Subcutaneous preadipocyte (primary cell): ENCODE results near the gene NRIP2. TPM values are rescaled to one million over a fixed set of nuclear protein-coding genes. Genes with fewer than 3 reads are reported as not detected.

Experiments
- total RNA-seq: library from RNA; depleted of rRNA; stranded (reverse); fragments of >200 nt; gene quantifications from 2 replicates; pipeline ENCODE4 v1.2.3, GENCODE V29; 2012

NRIP2 gene, protein sequence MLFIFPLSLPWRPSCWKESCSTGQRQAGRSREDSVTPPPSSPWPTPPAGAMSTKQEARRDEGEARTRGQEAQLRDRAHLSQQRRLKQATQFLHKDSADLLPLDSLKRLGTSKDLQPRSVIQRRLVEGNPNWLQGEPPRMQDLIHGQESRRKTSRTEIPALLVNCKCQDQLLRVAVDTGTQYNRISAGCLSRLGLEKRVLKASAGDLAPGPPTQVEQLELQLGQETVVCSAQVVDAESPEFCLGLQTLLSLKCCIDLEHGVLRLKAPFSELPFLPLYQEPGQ
- total RNA-seq, result under 0.01 TPM in 1 of 2 replicates, not detected in the other

DNA sequence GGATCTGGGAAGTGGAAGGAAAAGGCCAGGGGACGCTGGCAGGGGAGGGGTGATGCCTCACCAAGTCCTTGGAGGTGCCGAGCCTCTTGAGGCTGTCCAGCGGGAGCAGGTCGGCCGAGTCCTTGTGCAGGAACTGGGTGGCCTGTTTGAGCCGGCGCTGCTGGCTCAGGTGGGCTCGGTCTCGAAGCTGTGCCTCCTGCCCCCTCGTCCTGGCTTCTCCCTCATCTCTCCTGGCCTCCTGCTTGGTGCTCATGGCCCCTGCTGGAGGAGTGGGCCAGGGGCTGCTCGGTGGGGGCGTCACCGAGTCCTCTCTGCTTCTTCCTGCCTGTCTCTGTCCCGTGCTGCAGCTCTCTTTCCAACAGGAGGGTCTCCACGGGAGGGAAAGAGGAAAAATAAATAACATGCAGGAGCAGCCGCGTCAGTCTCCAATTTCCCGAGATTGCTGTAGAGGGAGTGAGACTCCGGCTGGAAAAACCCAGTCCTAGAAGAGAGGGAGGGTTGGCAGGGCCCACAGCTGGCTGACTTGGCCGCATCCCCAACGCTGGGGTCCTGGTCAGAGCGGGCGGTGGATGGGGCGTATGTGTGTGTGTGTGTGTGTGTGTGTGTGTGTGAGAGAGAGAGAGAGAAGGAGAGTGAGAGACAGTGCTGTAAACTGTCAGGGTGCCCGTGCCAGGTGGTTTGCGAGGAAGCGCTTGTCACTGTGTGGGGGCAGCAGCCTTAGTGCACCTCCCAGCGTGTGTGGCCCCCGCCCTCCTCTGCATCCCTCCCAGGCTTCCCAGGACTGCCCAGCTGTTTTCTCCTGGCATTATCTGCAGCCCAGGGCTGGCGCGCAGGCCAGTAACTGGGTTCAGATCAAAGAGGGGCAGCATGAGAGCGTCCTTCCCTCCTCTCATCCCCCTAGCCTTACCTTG is at the start of gene NRIP2:
TSS of gene NRIP2 (minus strand) at position 455 of the 911 bp plus-strand sequence. CDS start at position 403, 52 bp downstream.

GRCh38 chr12:2877047-2877952 is 42.5 kb upstream of the NRIP2 start, which contains the start of the genes FOXM1 and RHNO1:
FOXM1 (minus strand) TSS chr12:2877174; CDS start chr12:2874478, 2,696 bp downstream.
RHNO1 (plus strand) TSS chr12:2877223; CDS start chr12:2885367, 8,144 bp downstream.

GRCh38 chr12:2857021-2857431 is 22.2 kb upstream of the NRIP2 start, which contains the start of gene TEX52:
TEX52 (minus strand) TSS chr12:2857039; CDS start chr12:2857026, 13 bp downstream.

DNA sequence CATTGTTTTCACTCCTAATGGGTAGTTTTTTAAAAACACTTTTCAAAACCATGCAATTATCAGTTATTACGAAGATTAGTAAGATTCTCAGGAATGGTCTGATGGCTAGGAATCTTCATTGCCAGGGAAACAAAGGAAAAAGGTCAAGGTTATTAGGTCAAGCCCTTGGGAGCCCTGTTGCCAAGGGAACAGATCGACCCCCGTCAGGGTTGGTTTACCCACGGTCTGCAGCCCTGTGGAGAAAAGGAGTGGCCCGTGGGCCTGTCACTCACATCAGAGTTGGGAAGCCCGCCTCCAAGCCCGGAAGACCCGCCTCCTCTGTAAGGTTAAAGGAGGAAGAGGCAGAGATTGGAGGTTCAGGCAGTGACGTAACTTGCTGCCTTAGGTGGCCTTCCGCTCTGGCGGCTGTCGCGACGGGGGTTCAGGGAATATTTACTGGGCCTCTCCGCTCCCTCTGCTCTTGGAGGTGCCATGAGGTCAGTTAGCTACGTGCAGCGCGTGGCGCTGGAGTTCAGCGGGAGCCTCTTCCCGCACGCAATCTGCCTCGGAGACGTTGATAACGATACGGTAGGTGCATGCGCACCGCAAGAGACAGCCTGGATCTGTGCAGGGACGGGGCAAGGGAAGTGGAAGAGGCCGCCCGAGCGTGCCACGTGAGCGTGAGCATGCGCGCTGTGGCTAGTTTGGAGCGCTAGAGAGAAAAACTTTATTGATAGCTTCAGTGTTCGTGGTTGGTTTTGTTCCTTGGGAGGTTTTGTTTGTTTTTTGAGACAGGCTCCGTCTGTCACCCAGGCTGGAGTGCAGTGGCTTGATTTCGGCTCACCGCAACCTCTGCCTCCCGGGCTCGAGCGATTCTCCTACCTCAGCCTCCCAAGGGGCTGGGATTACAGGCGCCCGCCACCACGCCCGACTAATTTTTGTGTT is 22.3 kb downstream of the NRIP2 start, which contains the start of gene ITFG2:
TSS of gene ITFG2 (plus strand) at position 379 of the 924 bp plus-strand sequence. CDS start at position 472, 93 bp downstream.

GRCh38 chr12:2794736-2795289 is 40.0 kb downstream of the NRIP2 start, which contains the start of gene FKBP4:
FKBP4 (plus strand) TSS chr12:2794970; CDS start chr12:2795140, 170 bp downstream.

Other genes starting within 250 kb of the NRIP2 start
- 35.6 and 49.3 TPM in 2 replicates for gene FKBP4, start 40.1 kb downstream of the NRIP2 start, total RNA-seq
- gene ITFG2, start 22.4 kb downstream of the NRIP2 start, total RNA-seq, result 20.2 and 23.9 TPM in 2 replicates
- gene TEX52, start 22.0 kb upstream of the NRIP2 start, total RNA-seq, result not detected in 2 replicates
- 24.6 and 26.2 TPM in 2 replicates for gene FOXM1, start 42.1 kb upstream of the NRIP2 start, total RNA-seq
- gene RHNO1, start 42.2 kb upstream of the NRIP2 start, total RNA-seq, result 16.5 and 27.8 TPM in 2 replicates
- gene TULP3, start 55.9 kb upstream of the NRIP2 start, total RNA-seq, result 36.7 and 43.8 TPM in 2 replicates
- 16.9 and 22.7 TPM in 2 replicates for gene TEAD4, start 124.4 kb upstream of the NRIP2 start, total RNA-seq
- gene TSPAN9, start 242.3 kb upstream of the NRIP2 start, total RNA-seq, result 4.4 and 4.7 TPM in 2 replicates